ENCODE data around the gene KMT2B. TPM values are rescaled to one million over a fixed set of nuclear protein-coding genes. Genes with fewer than 3 reads are reported as not detected.

The KMT2B gene
- total RNA-seq, 4 donors from 2014 or later: 33.1 to 74.7 (median 42.0) TPM

- WGBS, 2 donors: 88% methylated on average over 32 of the region's 32 CpGs
- TF ChIP-seq CTCF (IDR thresholded peaks at IDR 0.05) (no peak), POLR2A (IDR thresholded peaks at IDR 0.05) (no peak)
- no peak for DNase-seq (ENCODE audit: low spot score in 2 of 2)
- no peak overlapping the region for H3K4me3 ChIP-seq (ENCODE audit: low read depth, poor library complexity, severe bottlenecking)
- intact Hi-C loops (cut with DNase I; ENCODE audit: low total_unique reads): no loop called here
Measured at GRCh38 chr19:35719402-35720162, 1.8 kb downstream of the KMT2B start.

- no peak for DNase-seq (ENCODE audit: low spot score in 2 of 2)
- H3K4me3 ChIP-seq (ENCODE audit: low read depth, poor library complexity, severe bottlenecking): no peak overlapping the region
- no peak for TF ChIP-seq POLR2A (IDR thresholded peaks at IDR 0.05)
- TF ChIP-seq CTCF (IDR thresholded peaks at IDR 0.05): no peak
- WGBS, 2 donors: 88% methylated on average over 9 of the region's 9 CpGs
- intact Hi-C loops (cut with DNase I; ENCODE audit: low total_unique reads): no loop called here
Measured at GRCh38 chr19:35720163-35720524, 2.3 kb downstream of the KMT2B start.

GRCh38 chr19:35720648-35721047, 2.8 kb downstream of the KMT2B start:
- no peak overlapping the region for H3K4me3 ChIP-seq (ENCODE audit: low read depth, poor library complexity, severe bottlenecking)
- intact Hi-C loops (cut with DNase I; ENCODE audit: low total_unique reads): no loop called here
- 80 to 83% methylated on average over 17 of the region's 17 CpGs for WGBS, 2 donors
- TF ChIP-seq CTCF (IDR thresholded peaks at IDR 0.05) (no peak), POLR2A (IDR thresholded peaks at IDR 0.05) (no peak)
- DNase-seq (ENCODE audit: low spot score in 2 of 2): no peak

GRCh38 chr19:35721374-35721773, 3.6 kb downstream of the KMT2B start:
- WGBS, 2 donors: 88 to 91% methylated on average over 16 of the region's 16 CpGs
- TF ChIP-seq CTCF (IDR thresholded peaks at IDR 0.05) (no peak), POLR2A (IDR thresholded peaks at IDR 0.05) (no peak)
- no peak overlapping the region for H3K4me3 ChIP-seq (ENCODE audit: low read depth, poor library complexity, severe bottlenecking)
- DNase-seq (ENCODE audit: low spot score in 2 of 2): no peak
- intact Hi-C loops (cut with DNase I; ENCODE audit: low total_unique reads): no loop called here

GRCh38 chr19:35722461-35722860, 4.7 kb downstream of the KMT2B start:
- no peak for TF ChIP-seq CTCF (IDR thresholded peaks at IDR 0.05)
- no peak for TF ChIP-seq POLR2A (IDR thresholded peaks at IDR 0.05)
- intact Hi-C loops (cut with DNase I; ENCODE audit: low total_unique reads): no loop called here
- 93 to 94% methylated on average over 14 of the region's 14 CpGs for WGBS, 2 donors
- H3K4me3 ChIP-seq (ENCODE audit: low read depth, poor library complexity, severe bottlenecking): no peak overlapping the region
- DNase-seq (ENCODE audit: low spot score in 2 of 2): no peak

- DNase-seq (ENCODE audit: low spot score in 2 of 2): no peak
- H3K4me3 ChIP-seq (ENCODE audit: low read depth, poor library complexity, severe bottlenecking): no peak overlapping the region
- intact Hi-C loops (cut with DNase I; ENCODE audit: low total_unique reads): no loop called here
- WGBS, 2 donors: 92 to 94% methylated on average over 16 of the region's 16 CpGs
- no peak for TF ChIP-seq POLR2A (IDR thresholded peaks at IDR 0.05)
- TF ChIP-seq CTCF (IDR thresholded peaks at IDR 0.05): no peak
Measured at GRCh38 chr19:35722897-35723296, 5.1 kb downstream of the KMT2B start.

Data from lower leg skin (tissue), 4 donors.